Neural cell (in vitro differentiated cells): ENCODE results near the gene NFIA. TPM values are rescaled to one million over a fixed set of nuclear protein-coding genes. Genes with fewer than 3 reads are reported as not detected.

Source experiments
- H2AFZ ChIP-seq: fragments of 200-600, 300-800 bp; sonication (generic), shearing (Covaris generic); 2 replicates; pipeline ENCODE4 v1.6.0; 2014; ENCODE audit warnings: low read depth, mild to moderate bottlenecking, antibody characterized with exemption, low read length, moderate library complexity
- H3F3A ChIP-seq: fragments of 200-600 bp; shearing (Covaris generic); 2 replicates; pipeline ENCODE4 v1.6.1; 2016; ENCODE audit warnings: mild to moderate bottlenecking, moderate library complexity, mixed read lengths, antibody characterized with exemption, low read length; ENCODE audit not compliant: insufficient read depth, poor library complexity, severe bottlenecking
- H3K27ac ChIP-seq: fragments of 200-600, 300-800 bp; sonication (generic), shearing (Covaris generic); 2 replicates; pipeline ENCODE4 v1.5.1; 2014; ENCODE audit warnings: mild to moderate bottlenecking, low read length, moderate library complexity
- H3K27me3 ChIP-seq: fragments of 300-800, 200-600 bp; sonication (generic), shearing (Covaris generic); 2 replicates; pipeline ENCODE4 v1.6.0; 2014; ENCODE audit warnings: mild to moderate bottlenecking, low read depth, low read length, moderate library complexity; ENCODE audit not compliant: insufficient read depth
- H3K36me3 ChIP-seq: fragments of 300-800, 200-600 bp; sonication (generic), shearing (Covaris generic); 2 replicates; pipeline ENCODE4 v1.5.1; 2014; ENCODE audit warnings: mild to moderate bottlenecking, antibody characterized with exemption, low read length, moderate library complexity; ENCODE audit not compliant: insufficient read depth
- H3K4me2 ChIP-seq: fragments of 300-800, 200-600 bp; sonication (generic), shearing (Covaris generic); 2 replicates; pipeline ENCODE4 v1.6.0; 2014; ENCODE audit warnings: mild to moderate bottlenecking, low read length
- H3K4me3 ChIP-seq: fragments of 300-800, 200-600 bp; sonication (generic), shearing (Covaris generic); 2 replicates; pipeline ENCODE4 v1.5.1; 2014; ENCODE audit warnings: mild to moderate bottlenecking, low read length, moderate library complexity
- H3K79me2 ChIP-seq: fragments of 200-600 bp; shearing (Covaris generic); replicated peaks from 2 replicates; pipeline ENCODE4 v1.6.0; 2014; ENCODE audit warnings: mild to moderate bottlenecking, low read length, moderate library complexity; ENCODE audit not compliant: insufficient read depth
- H3K9ac ChIP-seq: fragments of 300-800, 200-600 bp; sonication (generic), shearing (Covaris generic); 2 replicates; pipeline ENCODE4 v1.6.1; 2016; ENCODE audit warnings: mild to moderate bottlenecking, low read length, mixed read lengths
- H3K9me2 ChIP-seq: fragments of 200-600 bp; shearing (Covaris generic); 2 replicates; pipeline ENCODE4 v1.6.1; 2016; ENCODE audit warnings: mild to moderate bottlenecking, low read length, mixed read lengths; ENCODE audit not compliant: insufficient read depth
- H3K9me3 ChIP-seq: fragments of 200-600, 300-800 bp; sonication (generic), shearing (Covaris generic); 2 replicates; pipeline ENCODE4 v1.6.1; 2016; ENCODE audit warnings: mild to moderate bottlenecking, mixed run types, low read length, moderate library complexity, mixed read lengths
- H4K20me1 ChIP-seq: fragments of 200-600 bp; shearing (Covaris generic); 2 replicates; pipeline ENCODE4 v1.6.1; 2016; ENCODE audit warnings: mild to moderate bottlenecking, mixed run types; ENCODE audit not compliant: insufficient read depth
- EP300 ChIP-seq: fragments of 450-650 bp; conservative IDR thresholded peaks from 2 replicates; pipeline ENCODE4 v1.6.1; 2014; ENCODE audit warnings: antibody characterized with exemption, mild to moderate bottlenecking, moderate library complexity; ENCODE audit not compliant: poor library complexity, severe bottlenecking
- EZH2 ChIP-seq: fragments of 200-600, 300-800 bp; shearing (Covaris generic), sonication (generic); IDR thresholded peaks from 2 replicates; pipeline ENCODE4 v1.6.1; 2014; ENCODE audit warnings: antibody characterized with exemption, low read length, borderline replicate concordance, mild to moderate bottlenecking; ENCODE audit not compliant: insufficient read depth, poor library complexity, severe bottlenecking
- MXI1 ChIP-seq: fragments of 450-650 bp; conservative IDR thresholded peaks from 2 replicates; pipeline ENCODE4 v1.6.1; 2014; ENCODE audit warnings: antibody characterized with exemption, mild to moderate bottlenecking; ENCODE audit not compliant: poor library complexity, severe bottlenecking
- POLR2AphosphoS5 ChIP-seq: IDR thresholded peaks from 2 replicates; pipeline ENCODE4 v1.6.1; 2012
- RAD21 ChIP-seq: fragments of 450-650 bp; conservative IDR thresholded peaks from 2 replicates; pipeline ENCODE4 v1.6.1; 2014; ENCODE audit warnings: antibody characterized with exemption, mild to moderate bottlenecking, moderate library complexity
- SMC3 ChIP-seq: fragments of 450-650 bp; conservative IDR thresholded peaks from 2 replicates; pipeline ENCODE4 v1.6.1; 2014; ENCODE audit warnings: antibody characterized with exemption, mild to moderate bottlenecking, moderate library complexity; ENCODE audit not compliant: poor library complexity
- TAF1 ChIP-seq: IDR thresholded peaks from 2 replicates; pipeline ENCODE4 v1.6.1; 2012; ENCODE audit warnings: low read depth
- polyA plus RNA-seq: library from polyadenylated mRNA; depleted of rRNA; stranded (reverse); fragments of >200 nt; gene quantifications from 2 replicates; pipeline ENCODE4 v1.2.3, GENCODE V29; 2014
- TF ChIP-seq, protein P1 (sequence below): IDR thresholded peaks from 2 replicates; pipeline ENCODE4 v1.6.1; 2012; ENCODE audit warnings: borderline replicate concordance
- TF ChIP-seq, protein P2 (sequence below): fragments of 450-650 bp; IDR thresholded peaks from 2 replicates; pipeline ENCODE4 v1.5.1; 2014; ENCODE audit warnings: antibody characterized with exemption, mild to moderate bottlenecking, moderate library complexity; ENCODE audit not compliant: poor library complexity, severe bottlenecking

Gene NFIA
- polyA plus RNA-seq, 1 donor from 2014 or later = 0.47 TPM

DNA sequence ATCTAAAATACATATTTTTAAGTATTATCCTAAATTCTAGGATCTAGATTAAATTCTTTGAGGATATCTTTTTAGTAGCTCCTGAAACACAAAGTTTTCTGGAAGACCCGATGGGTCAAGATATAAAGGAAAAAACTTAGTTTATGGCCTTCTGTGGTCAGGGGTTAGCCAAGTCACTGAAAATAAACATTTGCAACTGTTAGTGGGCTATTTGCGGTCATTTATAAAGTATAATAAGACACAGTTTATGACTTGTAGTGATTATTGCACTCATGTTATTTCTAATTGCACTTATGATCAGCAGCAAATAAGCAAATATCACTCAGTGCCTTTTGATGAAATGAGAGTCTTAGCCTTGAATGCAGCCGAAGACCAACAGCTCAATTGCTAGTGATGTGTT lies 183.3 kb downstream of the NFIA start:
- Histone ChIP-seq H3K27ac (no peak overlapping the region), H3K4me2 (no peak overlapping the region), H3K9me2 (no peaks in the 10 kb centered on the region), H3K27me3 (no peaks in the 10 kb centered on the region), H3K9ac (no peak overlapping the region), H3K36me3 (no peaks in the 10 kb centered on the region), H3K79me2 (no peaks in the 10 kb centered on the region), H3K9me3 (no peaks in the 10 kb centered on the region), H3K4me3 (no peak overlapping the region), H4K20me1 (no peaks in the 10 kb centered on the region), H2AFZ (no peak overlapping the region), H3F3A (no peaks in the 10 kb centered on the region)
- TF ChIP-seq TAF1 (no peak), EP300 (no peak), MXI1 (no peak), RAD21 (no peak), EZH2 (no peak), POLR2AphosphoS5 (no peak), SMC3 (no peak)
- TF ChIP-seq, protein P1, sequence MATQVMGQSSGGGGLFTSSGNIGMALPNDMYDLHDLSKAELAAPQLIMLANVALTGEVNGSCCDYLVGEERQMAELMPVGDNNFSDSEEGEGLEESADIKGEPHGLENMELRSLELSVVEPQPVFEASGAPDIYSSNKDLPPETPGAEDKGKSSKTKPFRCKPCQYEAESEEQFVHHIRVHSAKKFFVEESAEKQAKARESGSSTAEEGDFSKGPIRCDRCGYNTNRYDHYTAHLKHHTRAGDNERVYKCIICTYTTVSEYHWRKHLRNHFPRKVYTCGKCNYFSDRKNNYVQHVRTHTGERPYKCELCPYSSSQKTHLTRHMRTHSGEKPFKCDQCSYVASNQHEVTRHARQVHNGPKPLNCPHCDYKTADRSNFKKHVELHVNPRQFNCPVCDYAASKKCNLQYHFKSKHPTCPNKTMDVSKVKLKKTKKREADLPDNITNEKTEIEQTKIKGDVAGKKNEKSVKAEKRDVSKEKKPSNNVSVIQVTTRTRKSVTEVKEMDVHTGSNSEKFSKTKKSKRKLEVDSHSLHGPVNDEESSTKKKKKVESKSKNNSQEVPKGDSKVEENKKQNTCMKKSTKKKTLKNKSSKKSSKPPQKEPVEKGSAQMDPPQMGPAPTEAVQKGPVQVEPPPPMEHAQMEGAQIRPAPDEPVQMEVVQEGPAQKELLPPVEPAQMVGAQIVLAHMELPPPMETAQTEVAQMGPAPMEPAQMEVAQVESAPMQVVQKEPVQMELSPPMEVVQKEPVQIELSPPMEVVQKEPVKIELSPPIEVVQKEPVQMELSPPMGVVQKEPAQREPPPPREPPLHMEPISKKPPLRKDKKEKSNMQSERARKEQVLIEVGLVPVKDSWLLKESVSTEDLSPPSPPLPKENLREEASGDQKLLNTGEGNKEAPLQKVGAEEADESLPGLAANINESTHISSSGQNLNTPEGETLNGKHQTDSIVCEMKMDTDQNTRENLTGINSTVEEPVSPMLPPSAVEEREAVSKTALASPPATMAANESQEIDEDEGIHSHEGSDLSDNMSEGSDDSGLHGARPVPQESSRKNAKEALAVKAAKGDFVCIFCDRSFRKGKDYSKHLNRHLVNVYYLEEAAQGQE = no peak
- TF ChIP-seq, protein P2, sequence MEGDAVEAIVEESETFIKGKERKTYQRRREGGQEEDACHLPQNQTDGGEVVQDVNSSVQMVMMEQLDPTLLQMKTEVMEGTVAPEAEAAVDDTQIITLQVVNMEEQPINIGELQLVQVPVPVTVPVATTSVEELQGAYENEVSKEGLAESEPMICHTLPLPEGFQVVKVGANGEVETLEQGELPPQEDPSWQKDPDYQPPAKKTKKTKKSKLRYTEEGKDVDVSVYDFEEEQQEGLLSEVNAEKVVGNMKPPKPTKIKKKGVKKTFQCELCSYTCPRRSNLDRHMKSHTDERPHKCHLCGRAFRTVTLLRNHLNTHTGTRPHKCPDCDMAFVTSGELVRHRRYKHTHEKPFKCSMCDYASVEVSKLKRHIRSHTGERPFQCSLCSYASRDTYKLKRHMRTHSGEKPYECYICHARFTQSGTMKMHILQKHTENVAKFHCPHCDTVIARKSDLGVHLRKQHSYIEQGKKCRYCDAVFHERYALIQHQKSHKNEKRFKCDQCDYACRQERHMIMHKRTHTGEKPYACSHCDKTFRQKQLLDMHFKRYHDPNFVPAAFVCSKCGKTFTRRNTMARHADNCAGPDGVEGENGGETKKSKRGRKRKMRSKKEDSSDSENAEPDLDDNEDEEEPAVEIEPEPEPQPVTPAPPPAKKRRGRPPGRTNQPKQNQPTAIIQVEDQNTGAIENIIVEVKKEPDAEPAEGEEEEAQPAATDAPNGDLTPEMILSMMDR = no peak

DNA sequence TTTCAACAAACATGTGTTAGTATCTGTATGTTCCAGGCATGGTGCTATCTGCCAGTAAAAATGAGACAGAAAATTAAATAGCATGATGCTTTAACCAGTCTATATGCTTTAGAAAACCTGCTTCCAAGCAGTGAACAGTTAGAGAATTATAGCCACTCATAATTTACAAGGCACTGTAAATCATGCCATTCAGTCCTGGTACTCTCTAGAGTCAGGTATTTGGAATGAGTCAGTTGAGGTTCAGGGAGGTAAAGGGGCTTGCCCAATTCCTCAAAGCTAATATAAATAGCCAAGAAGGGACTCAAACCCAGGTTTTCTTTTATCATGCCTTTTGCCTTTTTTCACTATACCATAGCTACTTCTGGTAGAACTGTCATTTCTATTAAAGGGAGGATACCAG lies 184.4 kb downstream of the NFIA start:
- TF ChIP-seq, protein P2 = no peak
- TF ChIP-seq RAD21 = no peak
- TF ChIP-seq, protein P1 = no peak
- TF ChIP-seq POLR2AphosphoS5 = no peak
- no peak for TF ChIP-seq MXI1
- Histone ChIP-seq H3K27ac (no peak overlapping the region), H3K4me3 (no peak overlapping the region)

More for the DNA sequence above, 184.4 kb downstream of the NFIA start:
- Histone ChIP-seq H2AFZ (no peak overlapping the region), H4K20me1 (no peaks in the 10 kb centered on the region), H3K9me3 (no peaks in the 10 kb centered on the region), H3K36me3 (no peaks in the 10 kb centered on the region), H3K4me2 (no peak overlapping the region), H3F3A (no peaks in the 10 kb centered on the region), H3K9me2 (no peaks in the 10 kb centered on the region), H3K9ac (no peak overlapping the region), H3K79me2 (no peaks in the 10 kb centered on the region), H3K27me3 (no peaks in the 10 kb centered on the region)
